Mucosa of rectum (tissue), 2 donors: Measurements from ENCODE around the gene DYNC1H1.

Experiments
- H3K27ac ChIP-seq, 2 donors: one replicate each; pipeline ENCODE4 v1.7.0; 2013; ENCODE audit warnings: inconsistent platforms in 2 of 2, low read depth in 2 of 2, low read length in 2 of 2
- H3K27me3 ChIP-seq, 2 donors: one replicate each; pipeline ENCODE4 v1.7.0; 2013; ENCODE audit warnings: low read length in 2 of 2; ENCODE audit not compliant: control insufficient read depth in 2 of 2, insufficient read depth in 2 of 2
- H3K36me3 ChIP-seq, 2 donors: one replicate each; pipeline ENCODE4 v1.7.0; 2013; ENCODE audit warnings: low read length in 2 of 2; ENCODE audit not compliant: control insufficient read depth in 2 of 2, insufficient read depth in 2 of 2
- H3K4me1 ChIP-seq, 2 donors: one replicate each; pipeline ENCODE4 v1.7.0; 2013; ENCODE audit warnings: low read length in 2 of 2, mild to moderate bottlenecking in 1 of 2; ENCODE audit not compliant: control insufficient read depth in 2 of 2, insufficient read depth in 2 of 2
- H3K4me3 ChIP-seq, 2 donors: one replicate each; pipeline ENCODE4 v1.7.0; 2013; ENCODE audit warnings: low read length in 2 of 2
- H3K9ac ChIP-seq, 2 donors: one replicate each; pipeline ENCODE4 v1.7.0; 2013; ENCODE audit warnings: low read length in 2 of 2, low read depth in 1 of 2, mild to moderate bottlenecking in 1 of 2
- H3K9me3 ChIP-seq, 2 donors: one replicate each; pipeline ENCODE4 v1.7.0; 2013; ENCODE audit warnings: low read length in 2 of 2; ENCODE audit not compliant: control insufficient read depth in 2 of 2
- donor health status: healthy.
- donor health status: Normal muscosa, but diverticular disease.

Gene DYNC1H1

DNA sequence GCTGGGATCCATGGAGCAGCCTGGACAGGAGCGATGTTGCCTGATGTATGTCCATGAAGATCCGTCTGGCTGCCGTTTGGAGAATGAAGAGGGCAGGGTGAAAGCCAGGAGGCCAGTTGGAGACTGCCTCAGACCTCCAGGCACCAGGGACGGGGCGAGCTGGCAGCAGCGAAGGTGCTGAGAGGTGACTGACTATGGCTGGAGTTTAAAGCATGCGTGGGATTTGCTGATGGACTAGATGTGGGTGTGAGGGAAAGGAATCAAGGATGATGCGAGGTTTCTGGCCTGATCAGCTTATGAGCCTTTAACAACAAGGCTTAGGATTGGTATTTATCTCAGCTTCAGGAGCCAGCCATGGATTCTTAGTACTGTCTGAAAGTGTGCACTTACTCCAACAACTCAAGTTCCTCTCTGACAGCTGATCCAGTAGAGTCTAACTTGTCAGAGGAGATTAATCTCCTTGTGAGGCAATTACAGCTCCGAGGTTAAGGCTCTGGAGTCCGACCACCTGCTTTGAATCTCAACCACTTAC lies 49.4 kb downstream of the DYNC1H1 start:
- H3K27ac ChIP-seq: no peak overlapping the region
- no peak overlapping the region for H3K4me3 ChIP-seq
- no peaks in the 10 kb centered on the region for H3K9me3 ChIP-seq
- no peaks in the 10 kb centered on the region for H3K27me3 ChIP-seq
- no peaks in the 10 kb centered on the region for H3K4me1 ChIP-seq
- no peak overlapping the region for H3K9ac ChIP-seq
- H3K36me3 ChIP-seq: peaks cover 88 to 91% of the 10 kb centered on the region in 2 donors

GRCh38 chr14:102015045-102015685 lies 50.8 kb downstream of the DYNC1H1 start:
- no peaks in the 10 kb centered on the region for H3K9me3 ChIP-seq
- no peak overlapping the region for H3K9ac ChIP-seq
- no peaks in the 10 kb centered on the region for H3K27me3 ChIP-seq
- H3K4me3 ChIP-seq: no peak overlapping the region
- H3K4me1 ChIP-seq: no peaks in the 10 kb centered on the region
- H3K36me3 ChIP-seq: peaks cover 89 to 91% of the 10 kb centered on the region in 2 donors
- H3K27ac ChIP-seq: no peak overlapping the region

GRCh38 chr14:102015771-102016170 lies 51.4 kb downstream of the DYNC1H1 start:
- Histone ChIP-seq H3K9ac (no peak overlapping the region), H3K36me3 (peaks cover 89 to 91% of the 10 kb centered on the region in 2 donors), H3K4me3 (no peak overlapping the region), H3K27me3 (no peaks in the 10 kb centered on the region), H3K27ac (no peak overlapping the region), H3K9me3 (no peaks in the 10 kb centered on the region), H3K4me1 (no peaks in the 10 kb centered on the region)

DNA sequence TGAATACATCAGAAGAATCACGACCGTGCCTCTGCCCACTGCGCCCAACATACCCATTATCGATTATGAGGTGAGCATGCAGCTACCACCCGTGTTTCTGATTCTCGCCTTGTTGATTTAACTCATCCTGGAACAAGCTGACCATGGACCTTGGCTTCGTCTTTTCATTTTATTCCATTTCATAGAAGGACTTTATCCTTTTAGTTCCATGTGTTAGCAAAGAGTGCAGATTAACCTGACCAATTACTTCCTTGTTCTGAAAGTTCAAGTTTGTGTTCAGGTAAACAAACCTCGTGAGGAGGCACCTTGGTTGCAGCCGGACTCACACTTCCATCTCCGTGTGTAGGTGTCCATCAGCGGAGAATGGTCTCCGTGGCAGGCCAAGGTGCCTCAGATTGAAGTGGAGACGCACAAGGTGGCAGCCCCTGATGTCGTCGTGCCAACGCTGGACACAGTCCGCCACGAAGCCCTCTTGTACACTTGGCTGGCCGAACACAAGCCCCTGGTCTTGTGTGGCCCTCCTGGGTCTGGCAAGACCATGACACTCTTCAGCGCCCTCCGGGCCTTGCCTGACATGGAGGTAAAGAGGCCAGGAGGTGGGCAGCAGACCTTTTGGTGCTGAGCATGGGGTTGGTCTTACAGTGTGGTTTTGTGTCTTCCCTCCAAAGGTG lies 52.2 kb downstream of the DYNC1H1 start:
- Histone ChIP-seq H3K4me3 (no peak overlapping the region), H3K27me3 (no peaks in the 10 kb centered on the region), H3K27ac (no peak overlapping the region), H3K9ac (no peak overlapping the region), H3K9me3 (no peaks in the 10 kb centered on the region), H3K36me3 (peaks cover 88 to 90% of the 10 kb centered on the region in 2 donors), H3K4me1 (no peaks in the 10 kb centered on the region)

- no peak overlapping the region for H3K9ac ChIP-seq
- H3K36me3 ChIP-seq: peaks cover 78 to 88% of the 10 kb centered on the region in 2 donors
Measured at GRCh38 chr14:102018251-102018650, 53.9 kb downstream of the DYNC1H1 start.

DNA sequence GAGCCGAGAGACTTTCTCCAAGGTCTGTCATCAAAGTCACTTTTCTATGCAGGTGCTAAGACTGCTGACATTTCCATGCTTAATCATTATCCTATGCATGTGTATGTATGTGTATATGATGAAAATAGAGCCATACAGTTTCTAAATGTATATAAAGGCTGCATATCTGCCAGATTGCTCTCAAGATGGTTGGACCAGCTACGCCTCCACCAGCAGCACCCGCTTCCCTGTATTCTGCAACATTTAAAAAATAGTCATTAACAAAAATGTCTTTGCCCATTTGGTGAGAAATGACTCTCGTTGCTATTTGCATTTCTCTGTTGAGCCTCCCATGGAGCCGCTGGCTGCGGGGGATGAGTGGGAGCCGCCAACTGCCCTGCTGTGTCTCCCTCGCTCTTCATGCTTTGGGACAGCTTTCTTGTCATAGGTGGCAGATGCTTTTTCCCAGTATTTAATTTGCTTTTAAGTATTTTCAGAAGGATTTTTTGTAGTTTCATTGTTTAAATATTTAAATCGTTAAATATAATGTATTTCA lies 54.7 kb downstream of the DYNC1H1 start:
- no peak overlapping the region for H3K4me3 ChIP-seq
- no peak overlapping the region for H3K27ac ChIP-seq
- H3K36me3 ChIP-seq: peaks cover 78 to 86% of the 10 kb centered on the region in 2 donors

More at GRCh38 chr14:102018251-102018650, 53.9 kb downstream of the DYNC1H1 start:
- Histone ChIP-seq H3K4me1 (no peaks in the 10 kb centered on the region), H3K27ac (no peak overlapping the region), H3K4me3 (no peak overlapping the region), H3K27me3 (no peaks in the 10 kb centered on the region), H3K9me3 (no peaks in the 10 kb centered on the region)

GRCh38 chr14:102020058-102020971 lies 55.9 kb downstream of the DYNC1H1 start:
- no peak overlapping the region for H3K4me3 ChIP-seq
- H3K27ac ChIP-seq: no peak overlapping the region
- H3K9ac ChIP-seq: no peak overlapping the region
- no peaks in the 10 kb centered on the region for H3K9me3 ChIP-seq
- H3K4me1 ChIP-seq: no peaks in the 10 kb centered on the region
- H3K36me3 ChIP-seq: peaks cover 69 to 78% of the 10 kb centered on the region in 2 donors
- no peaks in the 10 kb centered on the region for H3K27me3 ChIP-seq

More for the DNA sequence above, 54.7 kb downstream of the DYNC1H1 start:
- Histone ChIP-seq H3K9me3 (no peaks in the 10 kb centered on the region), H3K4me1 (no peaks in the 10 kb centered on the region), H3K27me3 (no peaks in the 10 kb centered on the region), H3K9ac (no peak overlapping the region)

DNA sequence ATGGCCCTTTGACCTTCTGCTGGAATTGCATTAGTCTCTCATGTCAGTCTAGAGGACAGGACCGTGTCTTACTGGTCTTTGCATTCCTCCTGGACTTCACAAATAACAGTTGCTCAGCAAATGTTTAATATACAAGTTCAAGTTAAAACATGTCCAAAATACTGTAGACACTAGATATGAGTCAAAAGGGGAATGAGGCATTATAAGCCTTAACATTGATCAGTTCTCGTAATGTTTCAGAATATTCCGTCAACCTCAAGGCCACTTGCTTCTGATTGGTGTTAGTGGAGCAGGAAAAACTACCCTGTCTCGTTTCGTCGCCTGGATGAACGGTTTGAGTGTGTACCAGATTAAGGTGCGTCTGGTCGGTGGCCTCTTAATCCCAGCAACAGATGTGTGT lies 62.6 kb downstream of the DYNC1H1 start:
- peaks cover 63 to 79% of the 10 kb centered on the region in 2 donors for H3K36me3 ChIP-seq

GRCh38 chr14:102027951-102028350 lies 63.6 kb downstream of the DYNC1H1 start:
- peak overlapping the region; percentile 80 to 84 for H3K27ac ChIP-seq
- peak overlapping the region in 1 of 2 donors; percentile 14 for H3K9ac ChIP-seq

More for the DNA sequence above, 62.6 kb downstream of the DYNC1H1 start:
- Histone ChIP-seq H3K27me3 (no peaks in the 10 kb centered on the region), H3K4me1 (peaks cover 4 to 20% of the 10 kb centered on the region in 2 donors), H3K9ac (no peak overlapping the region), H3K9me3 (no peaks in the 10 kb centered on the region), H3K27ac (no peak overlapping the region), H3K4me3 (no peak overlapping the region)

More at GRCh38 chr14:102027951-102028350, 63.6 kb downstream of the DYNC1H1 start:
- peaks cover 4 to 20% of the 10 kb centered on the region in 2 donors for H3K4me1 ChIP-seq
- H3K36me3 ChIP-seq: peaks cover 70 to 81% of the 10 kb centered on the region in 2 donors
- H3K9me3 ChIP-seq: no peaks in the 10 kb centered on the region
- no peak overlapping the region for H3K4me3 ChIP-seq
- H3K27me3 ChIP-seq: no peaks in the 10 kb centered on the region
